ENCODE measurements around the gene ADK. TPM values are rescaled to one million over a fixed set of nuclear protein-coding genes. Genes with fewer than 3 reads are reported as not detected.

ADK gene
- total RNA-seq, 4 donors from 2014 or later: 15.9 to 28.8 (median 23.3) TPM

DNA sequence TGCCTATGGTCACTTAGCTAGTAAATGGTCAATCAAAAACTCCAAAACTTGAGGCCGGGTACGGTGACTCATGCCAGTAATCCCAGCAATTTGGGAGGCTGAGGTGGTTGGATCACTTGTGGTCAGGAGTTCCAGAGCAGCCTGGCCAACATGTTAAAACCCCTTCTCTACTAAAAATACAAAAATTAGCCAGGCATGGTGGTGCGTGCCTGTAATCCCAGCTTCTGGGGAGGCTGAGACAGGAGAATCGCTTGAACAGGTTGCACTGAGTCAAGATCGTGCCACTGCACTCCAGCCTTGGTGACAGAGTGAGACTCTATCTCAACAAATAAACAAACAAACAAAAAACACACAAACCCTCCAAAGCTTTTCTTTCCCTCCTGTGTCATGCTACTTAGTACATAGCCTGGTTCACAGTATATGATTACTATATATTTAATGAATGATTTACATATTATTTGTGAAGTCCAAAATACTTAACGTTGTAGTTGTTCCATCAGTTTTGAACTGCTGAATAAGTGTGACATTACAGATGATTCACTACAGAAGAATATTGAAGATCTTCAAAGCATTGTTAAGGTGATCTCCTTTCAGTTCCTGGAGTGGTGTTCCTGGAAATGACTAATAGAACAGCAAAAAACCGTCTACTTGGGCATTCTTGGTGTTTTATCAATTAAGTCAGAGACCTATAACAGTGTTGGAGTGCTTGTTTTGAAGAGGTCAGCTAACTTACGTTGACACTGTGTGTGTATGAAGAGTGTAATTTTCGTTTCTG is 72.9 kb downstream of the ADK start:
- DNase-seq (no peak), ATAC-seq (no peak)
- H3K36me3 ChIP-seq: no peaks in the 10 kb centered on the region
- in situ Hi-C loops (cut with MboI; ENCODE audit: low sequenced_read_pairs in 4 of 4) (no loop called here), intact Hi-C loops (cut with DNase I; ENCODE audit: low total_unique reads) (no loop called here)
- TF ChIP-seq POLR2A (IDR thresholded peaks at IDR 0.05) (no peak), CTCF (IDR thresholded peaks at IDR 0.05 in 4 of 5, conservative IDR thresholded peaks at IDR 0.05 in 1 of 5) (no peak)
- H3K27me3 ChIP-seq: no peaks in the 10 kb centered on the region
- H3K9me3 ChIP-seq: no peaks in the 10 kb centered on the region
- H3K4me1 ChIP-seq: no peaks in the 10 kb centered on the region
- no peak overlapping the region for H3K4me3 ChIP-seq
- H3K27ac ChIP-seq: no peak overlapping the region

DNA sequence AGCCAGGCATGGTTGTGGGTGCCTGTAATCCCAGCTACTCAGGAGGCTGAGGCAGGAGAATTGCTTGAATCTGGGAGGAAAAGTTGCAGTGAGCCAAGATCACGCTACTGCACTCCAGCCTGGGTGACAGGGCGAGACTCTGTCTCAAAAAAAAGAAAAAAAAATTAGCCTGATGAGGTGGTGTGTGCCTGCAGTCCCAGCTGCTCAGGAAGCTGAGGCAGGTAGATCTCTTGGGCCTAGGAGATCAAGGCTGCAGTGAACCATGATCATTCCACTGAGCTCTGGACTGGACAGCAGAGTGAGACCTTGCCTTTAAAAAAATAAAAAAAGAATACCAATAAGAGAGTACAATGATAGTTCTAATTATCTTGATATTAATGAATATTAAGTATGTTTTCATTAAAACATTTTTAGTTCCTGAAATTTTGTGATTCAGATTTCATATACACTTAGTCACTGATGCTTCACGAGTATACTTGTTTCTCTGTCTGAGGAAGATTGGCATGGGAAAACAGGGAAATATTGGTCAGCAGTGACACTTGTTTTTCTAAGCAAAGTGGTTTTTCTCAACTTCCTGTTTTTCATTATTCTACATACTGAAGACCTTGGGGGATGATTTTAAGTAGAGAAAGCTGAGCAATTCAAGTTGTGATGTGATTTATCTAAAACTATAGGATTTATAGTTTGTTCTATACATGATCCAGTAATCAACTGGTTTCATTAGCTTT is 76.8 kb downstream of the ADK start:
- TF ChIP-seq POLR2A (IDR thresholded peaks at IDR 0.05) (no peak), CTCF (IDR thresholded peaks at IDR 0.05 in 4 of 5, conservative IDR thresholded peaks at IDR 0.05 in 1 of 5) (no peak)
- H3K27me3 ChIP-seq: no peaks in the 10 kb centered on the region
- no peak overlapping the region for H3K27ac ChIP-seq
- H3K9me3 ChIP-seq: no peaks in the 10 kb centered on the region
- no peaks in the 10 kb centered on the region for H3K36me3 ChIP-seq
- intact Hi-C loops (cut with DNase I; ENCODE audit: low total_unique reads) (no loop called here), in situ Hi-C loops (cut with MboI; ENCODE audit: low sequenced_read_pairs in 4 of 4) (no loop called here)
- DNase-seq (no peak), ATAC-seq (no peak)
- H3K4me3 ChIP-seq: no peak overlapping the region
- no peaks in the 10 kb centered on the region for H3K4me1 ChIP-seq

- Histone ChIP-seq H3K27me3 (no peaks in the 10 kb centered on the region), H3K27ac (no peak overlapping the region), H3K36me3 (no peaks in the 10 kb centered on the region), H3K4me3 (no peak overlapping the region), H3K9me3 (no peaks in the 10 kb centered on the region), H3K4me1 (no peaks in the 10 kb centered on the region)
- TF ChIP-seq CTCF (IDR thresholded peaks at IDR 0.05 in 4 of 5, conservative IDR thresholded peaks at IDR 0.05 in 1 of 5): no peak
- no peak for TF ChIP-seq POLR2A (IDR thresholded peaks at IDR 0.05)
- intact Hi-C loops (cut with DNase I; ENCODE audit: low total_unique reads): no loop called here
- ATAC-seq: no peak
- in situ Hi-C loops (cut with MboI; ENCODE audit: low sequenced_read_pairs in 4 of 4): no loop called here
- DNase-seq: no peak
These were observed 80.4 kb downstream of the ADK start for GRCh38 chr10:74231375-74231774.

- in situ Hi-C loops (cut with MboI; ENCODE audit: low sequenced_read_pairs in 4 of 4) (no loop called here), intact Hi-C loops (cut with DNase I; ENCODE audit: low total_unique reads) (no loop called here)
- no peaks in the 10 kb centered on the region for H3K27me3 ChIP-seq
- no peak overlapping the region for H3K27ac ChIP-seq
- H3K36me3 ChIP-seq: no peaks in the 10 kb centered on the region
- no peaks in the 10 kb centered on the region for H3K4me1 ChIP-seq
- H3K4me3 ChIP-seq: no peak overlapping the region
- no peak for DNase-seq
- no peaks in the 10 kb centered on the region for H3K9me3 ChIP-seq
- TF ChIP-seq POLR2A (IDR thresholded peaks at IDR 0.05): no peak
- TF ChIP-seq CTCF (IDR thresholded peaks at IDR 0.05 in 4 of 5, conservative IDR thresholded peaks at IDR 0.05 in 1 of 5): no peak
- ATAC-seq: no peak
These were observed 82.3 kb downstream of the ADK start for GRCh38 chr10:74233281-74233680.
